Tibial artery (tissue), 4 donors: ENCODE results near the gene COPG1.
"Not testable (repeated sequence)": the region's sequence is repeated elsewhere in the genome, so short reads cannot be mapped to it uniquely, and the experiment has no call there.

ENCODE experiments used
- DNase-seq, 2 donors: peaks; one replicate each; pipeline ENCODE4 v3.0.0-alpha.2; 2019
- H3K27ac ChIP-seq, 2 donors: fragments of 200-600 bp; sonication (generic) in 1 of 2; 1 replicate in 1 of 2; 2 replicates in 1 of 2; pipeline ENCODE4 v1.5.1; 2018 to 2019; ENCODE audit warnings: mild to moderate bottlenecking in 1 of 2
- H3K27me3 ChIP-seq, 2 donors: fragments of 200-600 bp; sonication (generic) in 1 of 2; one replicate each; pipeline versions ENCODE4 v1.5.1 to v1.6.0; 2016 to 2019
- H3K36me3 ChIP-seq, 3 donors: fragments of 200-600 bp; sonication (generic) in 2 of 3; one replicate each; pipeline ENCODE4 v1.5.1; 2016 to 2019; ENCODE audit warnings: mild to moderate bottlenecking in 2 of 3
- H3K4me1 ChIP-seq, 4 donors: fragments of 200-600 bp; sonication (generic) in 2 of 4; 1 replicate in 3 of 4; 2 replicates in 1 of 4; pipeline ENCODE4 v1.5.1; 2016 to 2019
- H3K4me3 ChIP-seq, 2 donors: fragments of 200-600 bp; sonication (generic) in 1 of 2; 1 replicate in 1 of 2; 2 replicates in 1 of 2; pipeline ENCODE4 v1.5.1; 2018 to 2019; ENCODE audit warnings: mild to moderate bottlenecking in 2 of 2
- H3K9me3 ChIP-seq, 3 donors: fragments of 200-600 bp; sonication (generic) in 1 of 3; one replicate each; pipeline ENCODE4 v1.5.1; 2016 to 2019
- CTCF ChIP-seq, 2 experiments: fragments of 200-600 bp in 1 of 2; fragments of 450-650 bp in 1 of 2; IDR thresholded peaks; one replicate each; pipeline ENCODE4 v1.5.1; 2017 to 2019; ENCODE audit warnings: antibody characterized with exemption in 2 of 2, mild to moderate bottlenecking in 1 of 2, moderate library complexity in 1 of 2
- intact Hi-C: fragments of 100-400 bp; cut with DNase I; formaldehyde crosslinking; loops from one replicate; pipeline ENCODE4 v1.15.0; 2023; ENCODE audit warnings: low total_unique reads

Gene COPG1

GRCh38 chr3:129245641-129246306, 3.6 kb upstream of the COPG1 start:
- not testable (repeated sequence) for H3K9me3 ChIP-seq, H3K36me3 ChIP-seq, H3K27me3 ChIP-seq
- Histone ChIP-seq H3K4me1 (peaks cover 0 to 36% (median 28%) of the 10 kb centered on the region in 4 donors), H3K4me3 (peak overlapping the region in 1 of 2 donors; percentile 15), H3K27ac (peak overlapping the region; percentile 54)
- peak; percentile 81 to 87 for DNase-seq
- peak; percentile 93 to 94 for TF ChIP-seq CTCF (IDR thresholded peaks at IDR 0.05)
- intact Hi-C loops, result loop anchor here (5.0 kb wide), 2 partner anchors 63 to 278 kb away; partner anchors contain the start of gene CNBP

GRCh38 chr3:129246636-129247035, 2.8 kb upstream of the COPG1 start:
- DNase-seq, result no peak
- intact Hi-C loops, result loop anchor here (5.0 kb wide), 2 partner anchors 64 to 279 kb away; partner anchors contain the start of gene CNBP
- Histone ChIP-seq H3K9me3 (no peaks in the 10 kb centered on the region), H3K4me1 (peaks cover 0 to 44% (median 31%) of the 10 kb centered on the region in 4 donors), H3K4me3 (no peak overlapping the region), H3K27me3 (no peaks in the 10 kb centered on the region), H3K27ac (no peak overlapping the region), H3K36me3 (peaks cover 0 to 4% (median 3%) of the 10 kb centered on the region in 3 donors)
- no peak for TF ChIP-seq CTCF (IDR thresholded peaks at IDR 0.05)

- intact Hi-C loops, result loop anchor here (5.0 kb wide), 2 partner anchors 66 to 281 kb away; partner anchors contain the start of gene CNBP
- Histone ChIP-seq H3K9me3 (no peaks in the 10 kb centered on the region), H3K27me3 (no peaks in the 10 kb centered on the region), H3K27ac (peak overlapping the region; percentile 89 to 90), H3K4me3 (peak overlapping the region; percentile 78 to 84), H3K36me3 (peaks cover 13 to 22% (median 21%) of the 10 kb centered on the region in 3 donors), H3K4me1 (peaks cover 0 to 58% (median 37%) of the 10 kb centered on the region in 4 donors)
- DNase-seq, result no peak
- no peak for TF ChIP-seq CTCF (IDR thresholded peaks at IDR 0.05)
Observed at GRCh38 chr3:129248286-129248979, 973 bp upstream of the COPG1 start.

- no peak overlapping the region for H3K27ac ChIP-seq
- no peak overlapping the region for H3K4me3 ChIP-seq
- H3K9me3 ChIP-seq, result no peaks in the 10 kb centered on the region
- no peak for DNase-seq
- intact Hi-C loops, result no loop called here
- TF ChIP-seq CTCF (IDR thresholded peaks at IDR 0.05), result no peak
- peaks cover 0 to 43% (median 28%) of the 10 kb centered on the region in 4 donors for H3K4me1 ChIP-seq
- peaks cover 54 to 65% (median 65%) of the 10 kb centered on the region in 3 donors for H3K36me3 ChIP-seq
- H3K27me3 ChIP-seq, result no peaks in the 10 kb centered on the region
Observed at GRCh38 chr3:129252748-129253147, 3.3 kb downstream of the COPG1 start.

GRCh38 chr3:129254536-129255230, 5.3 kb downstream of the COPG1 start:
- H3K36me3 ChIP-seq, result peaks cover 71 to 84% (median 84%) of the 10 kb centered on the region in 3 donors

More at GRCh38 chr3:129254536-129255230, 5.3 kb downstream of the COPG1 start:
- Histone ChIP-seq H3K9me3 (no peaks in the 10 kb centered on the region), H3K4me1 (peaks cover 0 to 31% (median 16%) of the 10 kb centered on the region in 4 donors), H3K4me3 (no peak overlapping the region), H3K27ac (no peak overlapping the region), H3K27me3 (no peaks in the 10 kb centered on the region)
- DNase-seq, result no peak
- TF ChIP-seq CTCF (IDR thresholded peaks at IDR 0.05), result no peak
- intact Hi-C loops, result no loop called here
